ENCODE measurements around the gene DLG1.
"Not testable (repeated sequence)": the region's sequence is repeated elsewhere in the genome, so short reads cannot be mapped to it uniquely, and the experiment has no call there.

The DLG1 gene

DNA sequence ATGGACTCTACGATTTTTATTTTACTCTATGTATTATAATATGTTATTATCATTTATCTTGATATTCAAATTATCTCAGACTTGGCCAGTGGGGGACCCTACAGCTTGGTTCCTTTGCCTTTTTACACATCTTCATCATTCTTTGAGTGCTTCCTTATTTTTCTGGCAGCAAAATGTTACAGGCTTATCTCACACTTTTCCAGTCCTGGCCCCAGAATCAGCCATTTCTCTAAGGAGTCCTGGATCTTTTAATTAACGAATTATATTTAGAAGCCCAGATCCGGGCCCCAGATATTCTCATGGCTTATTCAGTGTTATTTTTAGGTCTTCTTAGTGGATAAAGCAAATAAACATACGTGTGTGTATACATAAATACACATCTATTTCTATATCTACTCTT, 236.0 kb downstream of the DLG1 start:
- Histone ChIP-seq H3K36me3 (ENCODE audit: control insufficient read depth in 4 of 4, insufficient read depth in 4 of 4, low read length in 3 of 4) (peaks cover 10 to 41% (median 18%) of the 10 kb centered on the region in 4 experiments), H3K4me3 (ENCODE audit: control insufficient read depth in 1 of 7, extremely low read depth in 1 of 7, insufficient read depth in 4 of 7, low read depth in 2 of 7, low read length in 6 of 7) (no peak overlapping the region), H3K9me3 (ENCODE audit: control extremely low read depth in 1 of 5, control insufficient read depth in 4 of 5, insufficient read depth in 2 of 5, low read depth in 1 of 5, low read length in 4 of 5) (no peaks in the 10 kb centered on the region), H3K27ac (ENCODE audit: insufficient read depth in 1 of 2, low read depth in 1 of 2, low read length in 2 of 2, poor library complexity in 1 of 2, severe bottlenecking in 2 of 2) (no peak overlapping the region), H3K27me3 (replicated peaks in 2 of 5; ENCODE audit: control insufficient read depth in 4 of 5, insufficient read depth in 5 of 5, low read length in 4 of 5) (no peaks in the 10 kb centered on the region), H3K4me1 (ENCODE audit: control extremely low read depth in 1 of 4, control insufficient read depth in 4 of 4, insufficient read depth in 4 of 4, low read length in 3 of 4) (no peaks in the 10 kb centered on the region)
- WGBS (ENCODE audit: insufficient coverage) = 100% methylated on average over 1 of the region's 4 CpGs
- POLR2A ChIA-PET = no interaction called here
- CTCF ChIA-PET = no interaction called here
- DNase-seq = no peak

DNA sequence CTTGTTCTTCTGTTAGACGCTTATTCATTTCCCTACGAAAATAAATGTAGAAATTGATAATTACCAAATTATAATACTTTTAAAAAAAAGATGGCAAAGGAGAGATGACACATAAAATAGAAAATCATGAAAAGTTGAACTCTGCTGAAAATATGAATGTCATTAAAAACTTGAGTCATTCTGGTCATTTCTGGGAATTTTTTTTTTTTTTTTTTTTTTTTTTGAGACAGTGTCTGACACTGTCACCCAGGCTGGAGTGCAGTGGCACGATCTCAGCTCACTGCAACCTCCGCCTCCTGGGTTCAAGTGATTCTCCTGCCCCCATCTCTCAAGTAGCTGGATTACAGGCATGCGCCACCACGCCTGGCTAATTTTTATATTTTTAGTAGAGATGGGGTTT, 246.8 kb downstream of the DLG1 start:
- H3K9me3 ChIP-seq (ENCODE audit: control extremely low read depth in 1 of 5, control insufficient read depth in 4 of 5, insufficient read depth in 2 of 5, low read depth in 1 of 5, low read length in 4 of 5); H3K27ac ChIP-seq (ENCODE audit: insufficient read depth in 1 of 2, low read depth in 1 of 2, low read length in 2 of 2, poor library complexity in 1 of 2, severe bottlenecking in 2 of 2); CTCF ChIA-PET; H3K4me1 ChIP-seq (ENCODE audit: control extremely low read depth in 1 of 4, control insufficient read depth in 4 of 4, insufficient read depth in 4 of 4, low read length in 3 of 4); H3K27me3 ChIP-seq (replicated peaks in 2 of 5; ENCODE audit: control insufficient read depth in 4 of 5, insufficient read depth in 5 of 5, low read length in 4 of 5); DNase-seq; H3K4me3 ChIP-seq (ENCODE audit: control insufficient read depth in 1 of 7, extremely low read depth in 1 of 7, insufficient read depth in 4 of 7, low read depth in 2 of 7, low read length in 6 of 7); POLR2A ChIA-PET: not testable (repeated sequence)
- H3K36me3 ChIP-seq (ENCODE audit: control insufficient read depth in 4 of 4, insufficient read depth in 4 of 4, low read length in 3 of 4) = peaks cover 12 to 45% (median 21%) of the 10 kb centered on the region in 4 experiments
- WGBS (ENCODE audit: insufficient coverage) = 100% methylated on average over 4 of the region's 6 CpGs

DNA sequence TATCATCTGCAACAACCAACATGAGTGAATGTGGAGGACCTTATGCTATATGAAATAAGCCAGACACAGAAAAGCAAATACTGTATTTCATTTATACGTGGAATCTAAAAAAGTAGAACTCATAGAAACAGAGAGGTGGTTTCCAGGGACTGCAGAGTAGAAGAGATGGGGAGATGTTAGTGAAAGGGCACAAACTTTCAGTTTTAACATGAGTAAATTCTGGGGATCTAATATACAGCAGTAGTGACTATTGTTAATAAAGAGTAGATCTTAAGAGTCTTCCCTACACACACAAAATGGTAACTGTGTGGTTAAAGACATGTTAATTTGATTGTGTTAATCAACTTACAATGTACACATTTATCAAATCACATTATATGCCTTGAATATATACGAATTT, 247.9 kb downstream of the DLG1 start:
- no peak overlapping the region for H3K4me3 ChIP-seq (ENCODE audit: control insufficient read depth in 1 of 7, extremely low read depth in 1 of 7, insufficient read depth in 4 of 7, low read depth in 2 of 7, low read length in 6 of 7)
- H3K27me3 ChIP-seq (replicated peaks in 2 of 5; ENCODE audit: control insufficient read depth in 4 of 5, insufficient read depth in 5 of 5, low read length in 4 of 5) = no peaks in the 10 kb centered on the region
- peaks cover 0 to 4% (median 0%) of the 10 kb centered on the region in 5 experiments for H3K9me3 ChIP-seq (ENCODE audit: control extremely low read depth in 1 of 5, control insufficient read depth in 4 of 5, insufficient read depth in 2 of 5, low read depth in 1 of 5, low read length in 4 of 5)
- peaks cover 7 to 44% (median 22%) of the 10 kb centered on the region in 4 experiments for H3K36me3 ChIP-seq (ENCODE audit: control insufficient read depth in 4 of 4, insufficient read depth in 4 of 4, low read length in 3 of 4)
- H3K4me1 ChIP-seq (ENCODE audit: control extremely low read depth in 1 of 4, control insufficient read depth in 4 of 4, insufficient read depth in 4 of 4, low read length in 3 of 4) = no peaks in the 10 kb centered on the region
- 100% methylated on average over 1 of the region's 2 CpGs for WGBS (ENCODE audit: insufficient coverage)
- POLR2A ChIA-PET = no interaction called here
- CTCF ChIA-PET = no interaction called here
- DNase-seq = no peak
- no peak overlapping the region for H3K27ac ChIP-seq (ENCODE audit: insufficient read depth in 1 of 2, low read depth in 1 of 2, low read length in 2 of 2, poor library complexity in 1 of 2, severe bottlenecking in 2 of 2)

DNA sequence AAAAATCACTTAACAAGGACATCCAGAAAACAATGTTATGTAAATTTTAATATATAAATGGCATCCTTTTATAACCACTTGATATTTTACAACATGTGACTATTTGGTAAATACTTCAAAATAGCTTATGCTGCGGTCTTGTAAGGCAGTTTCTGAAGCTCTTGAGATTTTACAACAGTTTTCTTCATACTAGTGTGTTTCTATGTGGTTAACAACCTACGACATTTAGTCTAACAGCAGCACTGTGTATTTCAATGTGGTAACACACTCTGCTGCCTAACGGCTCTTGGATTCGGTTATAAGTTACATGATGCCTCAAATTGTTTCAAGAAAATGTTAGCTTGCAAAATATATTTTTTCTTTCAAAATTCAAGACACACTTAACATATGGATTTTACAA, 255.9 kb downstream of the DLG1 start:
- peaks cover 2 to 27% (median 17%) of the 10 kb centered on the region in 4 experiments for H3K36me3 ChIP-seq (ENCODE audit: control insufficient read depth in 4 of 4, insufficient read depth in 4 of 4, low read length in 3 of 4)
- H3K27me3 ChIP-seq (replicated peaks in 2 of 5; ENCODE audit: control insufficient read depth in 4 of 5, insufficient read depth in 5 of 5, low read length in 4 of 5) = no peaks in the 10 kb centered on the region
- ChIA-PET CTCF (interaction anchor here (0.9 to 1.2 kb wide), 2 partner anchors 13 to 43 kb away, joined by 3 to 5 read pairs; partner anchors contain the start of gene MELTF), POLR2A (no interaction called here)
- 97% methylated on average over 3 of the region's 4 CpGs for WGBS (ENCODE audit: insufficient coverage)
- no peak for DNase-seq
- H3K27ac ChIP-seq (ENCODE audit: insufficient read depth in 1 of 2, low read depth in 1 of 2, low read length in 2 of 2, poor library complexity in 1 of 2, severe bottlenecking in 2 of 2) = no peak overlapping the region
- H3K9me3 ChIP-seq (ENCODE audit: control extremely low read depth in 1 of 5, control insufficient read depth in 4 of 5, insufficient read depth in 2 of 5, low read depth in 1 of 5, low read length in 4 of 5) = no peaks in the 10 kb centered on the region
- no peak overlapping the region for H3K4me3 ChIP-seq (ENCODE audit: control insufficient read depth in 1 of 7, extremely low read depth in 1 of 7, insufficient read depth in 4 of 7, low read depth in 2 of 7, low read length in 6 of 7)
- H3K4me1 ChIP-seq (ENCODE audit: control extremely low read depth in 1 of 4, control insufficient read depth in 4 of 4, insufficient read depth in 4 of 4, low read length in 3 of 4) = no peaks in the 10 kb centered on the region

DNA sequence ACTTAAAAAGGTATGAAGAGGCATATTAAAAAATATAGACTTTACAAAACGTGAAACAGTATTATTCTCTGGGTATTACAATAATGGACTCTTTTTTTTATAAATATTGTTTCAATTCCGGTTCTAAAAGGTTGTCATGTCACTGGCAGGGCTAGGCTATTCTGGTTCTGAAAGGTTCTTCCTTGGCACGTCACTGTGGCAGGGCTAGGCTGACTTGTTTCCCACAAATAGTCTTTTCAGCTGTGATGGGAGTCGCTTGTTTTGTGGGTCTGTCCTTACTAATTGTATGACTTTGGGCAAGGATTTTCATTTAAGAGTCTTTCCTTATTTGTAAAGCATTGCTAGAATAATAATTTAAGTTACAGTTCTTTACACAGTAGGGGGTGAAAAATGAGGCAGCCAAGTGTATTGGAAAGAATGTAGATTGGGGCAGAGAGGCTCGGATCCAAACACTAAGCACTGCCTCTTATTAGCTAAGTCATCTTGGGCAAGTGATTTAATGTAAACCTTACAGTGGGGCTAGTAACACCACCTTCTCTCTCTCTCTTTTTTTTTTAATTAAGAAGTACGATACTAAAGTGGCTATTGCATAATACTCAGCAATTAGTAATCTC, 256.4 kb downstream of the DLG1 start:
- no peak overlapping the region for H3K4me3 ChIP-seq (ENCODE audit: control insufficient read depth in 1 of 7, extremely low read depth in 1 of 7, insufficient read depth in 4 of 7, low read depth in 2 of 7, low read length in 6 of 7)
- H3K27me3 ChIP-seq (replicated peaks in 2 of 5; ENCODE audit: control insufficient read depth in 4 of 5, insufficient read depth in 5 of 5, low read length in 4 of 5) = peaks cover 0 to under 1% (median 0%) of the 10 kb centered on the region in 5 experiments
- CTCF ChIA-PET = interaction anchor here (0.6 to 1.2 kb wide), 3 partner anchors 12 to 192 kb away, joined by 3 to 5 read pairs (median 4); partner anchors contain the start of gene MELTF
- peaks cover 2 to 27% (median 17%) of the 10 kb centered on the region in 4 experiments for H3K36me3 ChIP-seq (ENCODE audit: control insufficient read depth in 4 of 4, insufficient read depth in 4 of 4, low read length in 3 of 4)
- H3K9me3 ChIP-seq (ENCODE audit: control extremely low read depth in 1 of 5, control insufficient read depth in 4 of 5, insufficient read depth in 2 of 5, low read depth in 1 of 5, low read length in 4 of 5) = no peaks in the 10 kb centered on the region
- no peaks in the 10 kb centered on the region for H3K4me1 ChIP-seq (ENCODE audit: control extremely low read depth in 1 of 4, control insufficient read depth in 4 of 4, insufficient read depth in 4 of 4, low read length in 3 of 4)
- POLR2A ChIA-PET = no interaction called here
- no peak overlapping the region for H3K27ac ChIP-seq (ENCODE audit: insufficient read depth in 1 of 2, low read depth in 1 of 2, low read length in 2 of 2, poor library complexity in 1 of 2, severe bottlenecking in 2 of 2)
- 100% methylated on average over 2 of the region's 6 CpGs for WGBS (ENCODE audit: insufficient coverage)
- no peak for DNase-seq

DNA sequence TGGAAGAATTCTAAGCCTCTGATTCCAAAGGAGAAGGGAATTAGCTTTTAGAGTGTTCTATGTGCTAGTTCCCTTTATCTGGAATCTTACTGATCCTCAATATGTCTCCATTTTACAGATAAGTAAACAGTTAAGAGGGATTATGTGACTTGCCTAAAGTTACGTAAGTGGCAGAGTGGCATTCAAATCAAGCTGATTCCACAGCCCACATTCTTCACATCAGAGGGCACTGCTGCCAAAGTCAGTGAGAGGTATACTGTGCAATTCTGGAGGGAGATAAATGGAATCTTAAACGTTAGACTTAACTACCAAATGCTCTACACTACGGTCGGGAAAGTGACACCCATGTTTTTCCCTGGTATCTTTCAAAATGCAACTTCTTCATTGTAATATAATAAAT, 257.8 kb downstream of the DLG1 start:
- ChIA-PET POLR2A (interaction anchor here (0.8 kb wide), 1 partner anchor 109 kb away, joined by 6 read pairs; no protein-coding TSS in a partner anchor), CTCF (interaction anchor here (1.0 kb wide), 1 partner anchor 11 kb away, joined by 3 read pairs; the partner anchor contains the start of gene MELTF)
- no peaks in the 10 kb centered on the region for H3K9me3 ChIP-seq (ENCODE audit: control extremely low read depth in 1 of 5, control insufficient read depth in 4 of 5, insufficient read depth in 2 of 5, low read depth in 1 of 5, low read length in 4 of 5)
- DNase-seq = no peak
- H3K27me3 ChIP-seq (replicated peaks in 2 of 5; ENCODE audit: control insufficient read depth in 4 of 5, insufficient read depth in 5 of 5, low read length in 4 of 5) = peaks cover 0 to 7% (median 0%) of the 10 kb centered on the region in 5 experiments
- no peak overlapping the region for H3K27ac ChIP-seq (ENCODE audit: insufficient read depth in 1 of 2, low read depth in 1 of 2, low read length in 2 of 2, poor library complexity in 1 of 2, severe bottlenecking in 2 of 2)
- 100% methylated on average over 1 of the region's 4 CpGs for WGBS (ENCODE audit: insufficient coverage)
- peaks cover 0 to 18% (median 10%) of the 10 kb centered on the region in 4 experiments for H3K36me3 ChIP-seq (ENCODE audit: control insufficient read depth in 4 of 4, insufficient read depth in 4 of 4, low read length in 3 of 4)
- H3K4me1 ChIP-seq (ENCODE audit: control extremely low read depth in 1 of 4, control insufficient read depth in 4 of 4, insufficient read depth in 4 of 4, low read length in 3 of 4) = no peaks in the 10 kb centered on the region
- no peak overlapping the region for H3K4me3 ChIP-seq (ENCODE audit: control insufficient read depth in 1 of 7, extremely low read depth in 1 of 7, insufficient read depth in 4 of 7, low read depth in 2 of 7, low read length in 6 of 7)

DNA sequence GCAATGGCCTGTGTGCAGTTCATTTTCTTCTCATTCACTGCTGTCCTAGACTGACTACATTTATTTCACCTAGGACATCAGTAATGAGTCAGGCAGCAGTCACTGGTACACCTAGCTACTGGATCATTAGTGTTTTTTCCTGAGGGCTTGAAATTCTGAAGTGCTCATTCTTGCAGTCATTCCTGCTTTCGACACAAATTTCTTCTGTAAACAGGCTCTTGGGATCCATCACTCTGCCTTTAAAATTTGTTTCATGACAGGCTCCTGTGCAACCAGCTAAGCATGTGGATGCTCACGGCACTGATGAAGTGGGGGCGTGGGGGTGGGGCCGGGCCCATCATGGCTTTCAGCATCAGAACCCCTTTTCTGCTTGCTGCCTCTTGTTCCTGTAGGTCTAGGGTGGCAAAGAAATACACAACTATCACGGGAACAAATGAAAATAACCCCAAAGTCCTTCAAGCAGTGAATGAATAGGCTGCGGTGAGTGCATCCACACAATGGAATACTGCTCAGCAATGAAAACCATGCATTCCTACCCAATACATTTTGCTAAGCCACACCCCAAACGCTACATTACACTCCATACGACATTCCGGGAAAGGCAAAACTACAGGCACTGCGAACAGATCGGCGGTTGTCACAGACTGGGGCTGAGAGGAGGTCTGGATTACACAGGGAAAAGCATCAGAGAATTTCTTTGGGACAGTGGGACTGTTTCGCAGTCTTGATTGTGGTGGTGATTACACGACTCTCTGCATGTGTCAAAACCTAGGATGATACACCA, 259.5 kb downstream of the DLG1 start:
- Histone ChIP-seq H3K36me3 (ENCODE audit: control insufficient read depth in 4 of 4, insufficient read depth in 4 of 4, low read length in 3 of 4) (peaks cover 0 to 6% (median 2%) of the 10 kb centered on the region in 4 experiments), H3K27me3 (replicated peaks in 2 of 5; ENCODE audit: control insufficient read depth in 4 of 5, insufficient read depth in 5 of 5, low read length in 4 of 5) (peaks cover 0 to 18% (median 2%) of the 10 kb centered on the region in 5 experiments), H3K4me3 (ENCODE audit: control insufficient read depth in 1 of 7, extremely low read depth in 1 of 7, insufficient read depth in 4 of 7, low read depth in 2 of 7, low read length in 6 of 7) (no peak overlapping the region), H3K9me3 (ENCODE audit: control extremely low read depth in 1 of 5, control insufficient read depth in 4 of 5, insufficient read depth in 2 of 5, low read depth in 1 of 5, low read length in 4 of 5) (no peaks in the 10 kb centered on the region), H3K27ac (ENCODE audit: insufficient read depth in 1 of 2, low read depth in 1 of 2, low read length in 2 of 2, poor library complexity in 1 of 2, severe bottlenecking in 2 of 2) (no peak overlapping the region), H3K4me1 (ENCODE audit: control extremely low read depth in 1 of 4, control insufficient read depth in 4 of 4, insufficient read depth in 4 of 4, low read length in 3 of 4) (no peaks in the 10 kb centered on the region)
- CTCF ChIA-PET = interaction anchor here (0.6 kb wide), 1 partner anchor 8 kb away, joined by 4 read pairs; no protein-coding TSS in a partner anchor
- POLR2A ChIA-PET = no interaction called here
- 94% methylated on average over 13 of the region's 14 CpGs for WGBS (ENCODE audit: insufficient coverage)
- DNase-seq = no peak

Data from common myeloid progenitor, CD34-positive (primary cell).